ENCODE data around the gene TLL2.

TLL2 gene

GRCh38 chr10:96419351-96419750 is 94.4 kb downstream of the TLL2 start:
- DNase-seq (ENCODE audit: low read depth) = no peak
- no peak overlapping the region for H3K4me3 ChIP-seq (ENCODE audit: control insufficient read depth, low read depth, low read length)
- TF ChIP-seq CTCF (IDR thresholded peaks at IDR 0.05; ENCODE audit: control insufficient read depth, insufficient read depth, low read depth, low read length, missing control alignments) = no peak

- no peak for DNase-seq (ENCODE audit: low read depth)
- no peak for TF ChIP-seq CTCF (IDR thresholded peaks at IDR 0.05; ENCODE audit: control insufficient read depth, insufficient read depth, low read depth, low read length, missing control alignments)
- no peak overlapping the region for H3K4me3 ChIP-seq (ENCODE audit: control insufficient read depth, low read depth, low read length)
These were observed 95.1 kb downstream of the TLL2 start for GRCh38 chr10:96418582-96418981.

GRCh38 chr10:96417441-96417840 is 96.3 kb downstream of the TLL2 start:
- no peak overlapping the region for H3K4me3 ChIP-seq (ENCODE audit: control insufficient read depth, low read depth, low read length)
- no peak for DNase-seq (ENCODE audit: low read depth)
- TF ChIP-seq CTCF (IDR thresholded peaks at IDR 0.05; ENCODE audit: control insufficient read depth, insufficient read depth, low read depth, low read length, missing control alignments) = no peak

GRCh38 chr10:96416643-96417042 is 97.1 kb downstream of the TLL2 start:
- H3K4me3 ChIP-seq (ENCODE audit: control insufficient read depth, low read depth, low read length) = no peak overlapping the region
- no peak for DNase-seq (ENCODE audit: low read depth)
- TF ChIP-seq CTCF (IDR thresholded peaks at IDR 0.05; ENCODE audit: control insufficient read depth, insufficient read depth, low read depth, low read length, missing control alignments) = no peak

- TF ChIP-seq CTCF (IDR thresholded peaks at IDR 0.05; ENCODE audit: control insufficient read depth, insufficient read depth, low read depth, low read length, missing control alignments) = no peak
- no peak for DNase-seq (ENCODE audit: low read depth)
- H3K4me3 ChIP-seq (ENCODE audit: control insufficient read depth, low read depth, low read length) = no peak overlapping the region
These were observed 97.7 kb downstream of the TLL2 start for GRCh38 chr10:96415891-96416554.

- H3K4me3 ChIP-seq (ENCODE audit: control insufficient read depth, low read depth, low read length) = no peak overlapping the region
- DNase-seq (ENCODE audit: low read depth) = no peak
- TF ChIP-seq CTCF (IDR thresholded peaks at IDR 0.05; ENCODE audit: control insufficient read depth, insufficient read depth, low read depth, low read length, missing control alignments) = no peak
These were observed 98.4 kb downstream of the TLL2 start for GRCh38 chr10:96415150-96415890.

Data from AG09309 (cell line).